Neuron (in vitro differentiated cells): Measurements from ENCODE around the gene CENPH.
"Not testable (repeated sequence)": the region's sequence is repeated elsewhere in the genome, so short reads cannot be mapped to it uniquely, and the experiment has no call there.

Source experiments
- H2AFZ ChIP-seq: one replicate; pipeline ENCODE4 v1.6.1; 2013; ENCODE audit warnings: low read depth, mild to moderate bottlenecking, inconsistent platforms, low read length, moderate library complexity
- H3K27me3 ChIP-seq: one replicate; pipeline ENCODE4 v1.6.1; 2013; ENCODE audit warnings: low read length; ENCODE audit not compliant: insufficient read depth
- H3K36me3 ChIP-seq: one replicate; pipeline ENCODE4 v1.6.1; 2013; ENCODE audit warnings: low read length; ENCODE audit not compliant: insufficient read depth
- H3K4me1 ChIP-seq: one replicate; pipeline ENCODE4 v1.6.1; 2013; ENCODE audit warnings: low read length; ENCODE audit not compliant: insufficient read depth
- H3K4me3 ChIP-seq: 2 replicates; pipeline ENCODE4 v1.5.1; 2013; ENCODE audit warnings: mild to moderate bottlenecking, low read length, moderate library complexity
- H3K9me3 ChIP-seq: one replicate; pipeline ENCODE4 v1.6.1; 2013; ENCODE audit warnings: low read length

Gene CENPH

DNA sequence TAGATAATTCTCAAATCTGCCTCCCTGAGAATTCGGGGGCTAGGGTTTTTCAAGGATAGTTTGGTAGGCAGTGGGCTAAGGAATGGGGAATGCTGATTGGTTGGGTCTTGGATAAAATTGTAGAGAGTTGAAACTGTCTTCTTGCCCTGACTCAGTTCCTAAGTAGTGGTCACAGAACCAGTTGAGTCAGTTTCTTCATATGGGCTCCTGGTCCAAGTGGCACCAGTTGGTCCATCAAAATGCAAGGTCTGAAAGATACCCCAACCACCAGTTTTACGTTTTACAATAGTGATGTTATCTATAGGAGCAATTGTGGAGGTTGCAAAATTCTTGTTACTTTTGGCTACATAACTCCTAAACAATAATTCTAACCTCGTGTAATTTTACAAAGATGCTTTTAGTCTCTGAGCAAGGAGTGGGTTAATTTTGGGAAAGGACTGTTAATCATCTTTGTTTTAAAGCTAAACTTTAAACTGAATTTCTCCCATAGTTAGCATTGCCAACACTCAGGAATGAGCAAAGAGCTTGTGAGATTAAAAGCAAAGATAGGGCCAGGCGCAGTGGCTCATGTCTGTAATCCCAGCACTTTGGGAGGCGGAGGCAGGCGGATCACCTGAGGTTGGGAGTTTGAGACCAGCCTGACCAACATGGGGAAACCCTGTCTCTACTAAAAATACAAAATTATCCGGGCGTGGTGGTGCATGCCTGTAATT lies 53.0 kb downstream of the CENPH start:
- H2AFZ ChIP-seq: no peak overlapping the region
- no peaks in the 10 kb centered on the region for H3K27me3 ChIP-seq
- H3K36me3 ChIP-seq: peaks cover 26% of the 10 kb centered on the region

DNA sequence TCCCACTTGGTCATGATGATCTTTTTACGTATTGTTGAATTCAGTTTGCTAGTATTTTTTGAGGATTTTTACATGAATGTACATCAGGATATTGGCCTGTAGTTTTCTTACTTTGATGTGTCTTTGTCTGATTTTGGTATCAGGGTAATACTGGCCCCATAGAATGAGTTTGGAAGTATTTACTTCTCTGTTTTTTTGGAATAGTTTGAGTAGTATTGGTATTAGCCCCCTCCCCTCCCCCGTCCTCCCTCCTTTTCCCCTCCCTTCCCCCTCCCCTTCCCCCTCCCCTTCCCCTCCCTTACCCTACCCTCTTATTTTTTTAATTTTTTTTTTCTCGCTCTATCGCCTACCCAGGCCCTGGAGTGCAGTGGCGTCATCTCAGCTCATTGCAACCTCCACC lies 55.6 kb downstream of the CENPH start:
- peaks cover 6% of the 10 kb centered on the region for H3K9me3 ChIP-seq
- no peak overlapping the region for H3K4me3 ChIP-seq
- peaks cover 6% of the 10 kb centered on the region for H3K36me3 ChIP-seq
- H3K27me3 ChIP-seq: no peaks in the 10 kb centered on the region
- H3K4me1 ChIP-seq: no peaks in the 10 kb centered on the region
- H2AFZ ChIP-seq: no peak overlapping the region

More for the DNA sequence above, 53.0 kb downstream of the CENPH start:
- no peak overlapping the region for H3K4me3 ChIP-seq
- peaks cover 6% of the 10 kb centered on the region for H3K9me3 ChIP-seq
- no peaks in the 10 kb centered on the region for H3K4me1 ChIP-seq

DNA sequence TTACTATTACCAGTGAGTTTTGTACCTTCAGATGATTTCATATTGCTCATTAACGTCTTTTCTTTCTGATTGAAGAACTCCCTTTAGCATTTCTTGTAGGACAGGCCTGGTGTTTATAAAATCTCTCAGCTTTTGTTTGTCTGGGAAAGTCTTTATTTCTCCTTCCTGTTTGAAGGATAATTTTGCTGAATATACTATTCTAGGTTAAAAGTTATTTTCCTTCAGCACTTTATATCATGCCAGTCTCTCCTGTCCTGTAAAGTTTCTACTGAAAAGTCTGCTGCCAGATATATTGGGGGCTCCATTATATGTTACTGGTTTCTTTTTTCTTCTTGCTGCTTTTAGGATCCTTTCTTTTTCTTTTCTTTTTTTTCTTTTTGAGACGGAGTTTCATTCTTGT lies 58.6 kb downstream of the CENPH start:
- Histone ChIP-seq H3K36me3 (no peaks in the 10 kb centered on the region), H2AFZ (no peak overlapping the region), H3K4me1 (no peaks in the 10 kb centered on the region), H3K9me3 (peaks cover 2% of the 10 kb centered on the region), H3K27me3 (no peaks in the 10 kb centered on the region), H3K4me3 (no peak overlapping the region)

DNA sequence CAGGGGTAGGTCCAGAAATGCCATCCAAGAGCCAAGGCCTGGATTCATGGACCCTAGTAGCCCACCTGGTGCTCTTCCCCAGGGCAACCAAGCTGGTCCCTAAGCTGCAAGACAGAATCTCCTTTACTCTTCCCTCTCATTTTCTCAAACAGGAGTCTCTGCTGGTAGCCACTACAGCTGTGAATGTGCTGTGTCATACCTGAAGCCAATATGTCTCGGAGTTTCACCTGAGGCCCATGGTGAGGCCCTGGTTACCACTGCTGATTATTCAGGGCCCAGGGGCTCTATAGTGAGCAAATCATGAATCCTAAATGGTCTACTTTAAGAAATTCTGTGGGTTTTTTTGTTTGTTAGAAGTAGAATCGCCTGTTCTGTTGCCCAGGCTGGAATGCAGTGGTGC lies 61.2 kb downstream of the CENPH start:
- Histone ChIP-seq H3K4me1 (no peaks in the 10 kb centered on the region), H2AFZ (no peak overlapping the region), H3K9me3 (no peaks in the 10 kb centered on the region), H3K4me3 (no peak overlapping the region), H3K27me3 (no peaks in the 10 kb centered on the region), H3K36me3 (peaks cover 4% of the 10 kb centered on the region)

DNA sequence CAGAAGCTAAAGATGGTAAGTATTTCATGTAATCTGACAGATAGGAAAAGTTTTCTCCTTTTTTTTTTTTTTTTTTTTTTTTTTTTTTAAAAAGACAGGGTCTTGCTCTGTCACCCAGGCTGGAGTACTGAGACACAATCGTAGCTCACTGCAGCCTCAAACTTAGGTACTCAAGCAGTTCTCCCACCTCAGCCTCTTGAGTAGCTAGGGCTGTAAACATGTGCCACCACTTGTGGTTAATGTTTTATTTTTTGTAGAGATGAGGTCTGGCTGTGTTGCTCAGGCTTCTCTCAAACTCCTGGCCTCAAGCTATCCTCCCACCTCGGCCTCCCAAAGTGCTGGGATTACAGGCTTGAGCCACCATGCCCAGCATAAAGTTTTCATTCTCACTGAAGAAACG lies 63.1 kb downstream of the CENPH start:
- H3K9me3 ChIP-seq: no peaks in the 10 kb centered on the region
- H3K27me3 ChIP-seq: no peaks in the 10 kb centered on the region
- H3K4me1 ChIP-seq: no peaks in the 10 kb centered on the region
- no peak overlapping the region for H3K4me3 ChIP-seq
- H2AFZ ChIP-seq: no peak overlapping the region
- peaks cover 11% of the 10 kb centered on the region for H3K36me3 ChIP-seq

DNA sequence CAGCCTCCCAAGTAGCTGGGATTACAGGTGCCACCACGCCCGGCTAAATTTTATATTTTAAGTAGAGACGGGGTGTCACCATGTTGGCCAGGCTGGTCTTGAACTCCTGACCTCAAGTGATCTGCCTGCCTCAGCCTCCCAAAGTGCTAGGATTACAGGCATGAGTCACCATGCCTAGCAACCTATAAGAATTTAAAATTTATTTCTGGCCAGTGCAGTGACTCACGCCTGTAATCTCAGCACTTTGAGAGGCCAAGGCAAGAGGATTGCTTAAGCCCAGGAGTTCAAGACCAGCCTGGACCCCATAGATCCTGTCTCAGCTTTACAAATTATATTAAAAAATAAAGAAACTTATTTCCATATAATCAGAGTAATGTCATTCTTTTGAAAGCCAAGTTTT lies 66.6 kb downstream of the CENPH start:
- not testable (repeated sequence) for H3K9me3 ChIP-seq, H3K4me3 ChIP-seq, H2AFZ ChIP-seq, H3K27me3 ChIP-seq, H3K4me1 ChIP-seq
- peaks cover 32% of the 10 kb centered on the region for H3K36me3 ChIP-seq

DNA sequence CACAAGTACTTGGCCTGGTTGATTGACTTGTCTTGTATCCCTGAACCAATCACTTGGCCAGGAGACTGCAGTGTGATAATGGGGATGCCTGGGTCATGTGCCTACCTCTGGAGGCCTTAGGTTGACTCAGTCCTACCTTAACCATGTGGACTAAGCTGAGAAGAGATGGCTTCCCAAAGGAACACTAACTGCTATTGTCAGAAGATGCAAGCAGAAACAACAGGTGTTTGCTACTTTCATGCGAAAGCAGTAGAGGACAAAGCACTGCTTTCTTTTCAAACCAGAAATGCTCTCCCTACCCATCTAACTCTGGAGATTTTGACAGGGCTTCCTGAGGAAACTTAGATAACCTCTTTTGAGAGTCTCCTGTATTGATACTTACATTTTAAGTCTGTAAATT lies 68.2 kb downstream of the CENPH start:
- H3K9me3 ChIP-seq: no peaks in the 10 kb centered on the region
- no peak overlapping the region for H2AFZ ChIP-seq
- H3K4me1 ChIP-seq: no peaks in the 10 kb centered on the region
- peaks cover 42% of the 10 kb centered on the region for H3K36me3 ChIP-seq
- H3K4me3 ChIP-seq: no peak overlapping the region
- no peaks in the 10 kb centered on the region for H3K27me3 ChIP-seq
